ENCODE data around the gene ZBTB8OS.

The ZBTB8OS gene

DNA sequence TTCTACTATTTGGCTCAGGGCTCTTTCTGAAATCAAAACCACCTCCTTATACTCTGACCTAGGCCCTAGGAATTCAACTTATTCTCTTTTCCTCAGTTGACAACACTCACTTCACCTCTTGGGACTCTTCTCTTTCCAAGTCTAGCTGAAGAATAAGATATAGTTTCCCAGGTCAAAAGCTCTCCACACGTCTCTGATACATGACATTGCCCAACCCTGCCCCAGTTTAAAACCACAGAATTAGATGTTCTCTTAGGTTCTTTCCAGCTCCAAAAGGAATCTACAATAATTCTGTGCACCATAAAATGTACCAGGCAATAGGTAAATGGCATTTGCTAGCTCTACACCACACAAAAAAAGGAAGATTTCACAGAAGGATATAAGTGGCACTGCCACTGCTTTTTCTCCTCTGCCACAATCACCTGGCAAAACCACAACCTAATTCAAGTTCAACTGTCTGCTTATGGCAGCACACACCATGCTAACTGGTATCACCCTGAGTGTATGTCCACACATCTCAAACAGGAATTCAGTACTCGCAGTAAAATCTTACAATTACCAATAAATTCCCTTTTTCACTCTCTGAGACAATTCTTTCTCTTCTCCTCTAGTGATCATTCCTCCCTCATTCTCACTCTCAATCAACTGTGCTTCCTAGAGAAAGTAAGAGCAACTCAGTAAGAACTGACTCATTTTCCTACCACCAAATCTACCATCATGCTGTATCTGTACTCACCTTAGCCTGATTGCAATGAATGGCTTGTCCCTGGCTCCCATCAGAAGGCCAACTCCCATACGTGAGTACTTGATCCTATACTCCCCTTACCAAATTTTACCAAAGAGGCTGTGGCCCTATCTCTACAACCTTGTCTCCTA lies 27.3 kb downstream of the ZBTB8OS start:
- WGBS, 2 donors (ENCODE audit: extremely low coverage in 2 of 2, insufficient read length in 2 of 2, insufficient replicate concordance in 1 of 2): no CpG with 5 or more reads among the region's 3 CpGs
- Histone ChIP-seq H3K18ac (ENCODE audit: low read length) (no peak overlapping the region), H3K4me1 (ENCODE audit: control insufficient read depth in 2 of 2, insufficient read depth in 1 of 2, low read depth in 1 of 2, low read length in 2 of 2) (no peaks in the 10 kb centered on the region), H2AK5ac (ENCODE audit: low read depth, low read length) (no peak overlapping the region), H2BK15ac (ENCODE audit: low read length) (no peak overlapping the region), H3K79me1 (ENCODE audit: low read depth, low read length) (no peaks in the 10 kb centered on the region), H2BK120ac (ENCODE audit: low read depth, low read length) (no peak overlapping the region), H4K8ac (ENCODE audit: low read depth, low read length) (no peak overlapping the region), H2AFZ (ENCODE audit: low read length) (no peak overlapping the region), H3K4ac (ENCODE audit: low read length) (no peak overlapping the region), H3K27ac (replicated peaks; ENCODE audit: low read length) (no peak overlapping the region), H3K23ac (ENCODE audit: low read depth, low read length, poor library complexity) (no peak overlapping the region), H3K4me3 (ENCODE audit: low read length in 2 of 2) (no peak overlapping the region), H3K36me3 (replicated peaks in 1 of 2; ENCODE audit: control insufficient read depth in 2 of 2, insufficient read depth in 2 of 2, low read length in 2 of 2) (peaks cover 4 to 70% of the 10 kb centered on the region in 2 donors), H3K27me3 (ENCODE audit: control insufficient read depth in 3 of 3, insufficient read depth in 3 of 3, low read depth in 1 of 3, low read length in 3 of 3) (no peaks in the 10 kb centered on the region), H3K14ac (ENCODE audit: low read length) (no peak overlapping the region), H3K9me3 (replicated peaks in 1 of 2; ENCODE audit: control insufficient read depth in 2 of 2, insufficient read depth in 1 of 2, low read depth in 1 of 2, low read length in 2 of 2) (peaks cover 0 to 14% of the 10 kb centered on the region in 2 donors), H2BK12ac (ENCODE audit: low read length) (no peak overlapping the region), H4K91ac (ENCODE audit: low read depth, low read length, poor library complexity) (no peak overlapping the region), H2BK5ac (ENCODE audit: low read length) (no peak overlapping the region), H3K4me2 (ENCODE audit: insufficient read depth, low read length, poor library complexity, severe bottlenecking) (no peak overlapping the region), H3K9ac (ENCODE audit: low read depth, low read length, poor library complexity) (no peak overlapping the region)
- DNase-seq (ENCODE audit: low spot score): no peak

DNA sequence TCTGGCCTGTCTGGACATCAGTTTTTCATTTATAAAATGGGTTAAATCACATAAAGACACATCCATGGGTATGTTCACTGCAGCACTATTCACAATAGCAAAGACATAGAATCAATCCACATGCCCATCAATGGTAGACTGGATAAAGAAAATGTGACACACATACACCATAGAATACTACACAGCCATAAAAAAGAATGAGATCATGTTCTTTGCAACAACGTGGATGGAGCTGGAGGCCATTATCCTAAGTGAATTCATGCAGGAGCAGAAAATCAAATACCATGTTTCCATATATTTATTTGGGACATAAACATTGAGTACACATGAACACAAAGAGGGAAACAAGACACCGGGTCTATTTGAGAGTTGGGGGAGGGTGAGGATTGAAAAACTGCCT lies 28.1 kb downstream of the ZBTB8OS start:
- Histone ChIP-seq H2BK5ac (ENCODE audit: low read length) (no peak overlapping the region), H4K8ac (ENCODE audit: low read depth, low read length) (no peak overlapping the region), H3K9me3 (replicated peaks in 1 of 2; ENCODE audit: control insufficient read depth in 2 of 2, insufficient read depth in 1 of 2, low read depth in 1 of 2, low read length in 2 of 2) (peaks cover 2 to 14% of the 10 kb centered on the region in 2 donors), H2BK12ac (ENCODE audit: low read length) (no peak overlapping the region), H3K18ac (ENCODE audit: low read length) (no peak overlapping the region), H3K23ac (ENCODE audit: low read depth, low read length, poor library complexity) (no peak overlapping the region), H3K4ac (ENCODE audit: low read length) (no peak overlapping the region), H3K27me3 (ENCODE audit: control insufficient read depth in 3 of 3, insufficient read depth in 3 of 3, low read depth in 1 of 3, low read length in 3 of 3) (no peaks in the 10 kb centered on the region), H3K36me3 (replicated peaks in 1 of 2; ENCODE audit: control insufficient read depth in 2 of 2, insufficient read depth in 2 of 2, low read length in 2 of 2) (peaks cover 4 to 66% of the 10 kb centered on the region in 2 donors), H2AK5ac (ENCODE audit: low read depth, low read length) (no peak overlapping the region), H3K14ac (ENCODE audit: low read length) (no peak overlapping the region), H4K91ac (ENCODE audit: low read depth, low read length, poor library complexity) (no peak overlapping the region), H2BK120ac (ENCODE audit: low read depth, low read length) (no peak overlapping the region), H3K27ac (replicated peaks; ENCODE audit: low read length) (no peak overlapping the region), H3K4me1 (ENCODE audit: control insufficient read depth in 2 of 2, insufficient read depth in 1 of 2, low read depth in 1 of 2, low read length in 2 of 2) (no peaks in the 10 kb centered on the region), H3K9ac (ENCODE audit: low read depth, low read length, poor library complexity) (no peak overlapping the region), H3K4me2 (ENCODE audit: insufficient read depth, low read length, poor library complexity, severe bottlenecking) (no peak overlapping the region), H2AFZ (ENCODE audit: low read length) (no peak overlapping the region), H2BK15ac (ENCODE audit: low read length) (no peak overlapping the region), H3K4me3 (ENCODE audit: low read length in 2 of 2) (no peak overlapping the region), H3K79me1 (ENCODE audit: low read depth, low read length) (no peaks in the 10 kb centered on the region)
- no CpG with 5 or more reads among the region's 2 CpGs for WGBS, 2 donors (ENCODE audit: extremely low coverage in 2 of 2, insufficient read length in 2 of 2, insufficient replicate concordance in 1 of 2)
- DNase-seq (ENCODE audit: low spot score): no peak

DNA sequence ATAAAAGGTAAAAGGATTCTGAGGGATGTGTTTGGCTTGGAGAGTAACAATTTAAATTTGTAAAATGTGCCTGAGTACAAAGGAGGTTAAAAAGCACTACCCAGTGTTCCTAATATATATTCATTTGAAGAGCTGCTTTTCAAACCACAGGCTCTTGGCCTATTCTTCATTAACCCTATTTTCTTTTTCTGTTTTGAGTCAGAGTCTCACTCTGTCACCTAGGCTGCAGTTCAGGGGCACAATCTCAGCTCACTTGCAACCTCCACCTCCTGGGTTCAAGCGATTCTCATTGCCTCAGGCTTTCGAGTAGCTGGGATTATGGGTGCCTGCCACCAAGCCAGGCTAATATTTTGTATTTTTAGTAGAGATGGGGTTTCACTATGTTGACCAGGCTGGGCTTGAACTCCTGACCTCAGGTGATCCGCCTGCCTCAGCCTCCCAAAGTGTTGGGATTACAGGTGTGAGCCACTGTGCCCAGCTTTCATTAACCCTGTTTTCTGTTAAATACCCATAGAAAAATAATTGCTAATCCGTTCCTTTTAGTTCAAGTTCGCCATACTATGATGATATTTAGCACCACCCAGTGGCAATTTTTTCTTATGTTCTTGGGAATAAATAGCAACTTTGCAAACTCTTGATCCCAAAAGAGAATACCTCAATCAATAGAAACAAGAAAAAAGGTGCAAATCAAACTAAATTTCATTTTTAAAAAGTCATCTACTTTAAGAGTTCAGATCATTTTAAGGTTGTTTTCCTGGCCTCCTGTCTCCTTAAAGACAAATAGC lies 30.5 kb downstream of the ZBTB8OS start:
- Histone ChIP-seq H3K79me1 (ENCODE audit: low read depth, low read length) (no peaks in the 10 kb centered on the region), H2AFZ (ENCODE audit: low read length) (no peak overlapping the region), H2BK15ac (ENCODE audit: low read length) (no peak overlapping the region), H3K23ac (ENCODE audit: low read depth, low read length, poor library complexity) (no peak overlapping the region), H3K27me3 (ENCODE audit: control insufficient read depth in 3 of 3, insufficient read depth in 3 of 3, low read depth in 1 of 3, low read length in 3 of 3) (no peaks in the 10 kb centered on the region), H3K18ac (ENCODE audit: low read length) (no peak overlapping the region), H3K4ac (ENCODE audit: low read length) (no peak overlapping the region), H3K9ac (ENCODE audit: low read depth, low read length, poor library complexity) (no peak overlapping the region), H4K91ac (ENCODE audit: low read depth, low read length, poor library complexity) (no peak overlapping the region), H3K4me1 (ENCODE audit: control insufficient read depth in 2 of 2, insufficient read depth in 1 of 2, low read depth in 1 of 2, low read length in 2 of 2) (no peaks in the 10 kb centered on the region), H2AK5ac (ENCODE audit: low read depth, low read length) (no peak overlapping the region), H3K4me2 (ENCODE audit: insufficient read depth, low read length, poor library complexity, severe bottlenecking) (no peak overlapping the region), H2BK12ac (ENCODE audit: low read length) (no peak overlapping the region), H3K27ac (replicated peaks; ENCODE audit: low read length) (no peak overlapping the region), H2BK5ac (ENCODE audit: low read length) (no peak overlapping the region), H3K36me3 (replicated peaks in 1 of 2; ENCODE audit: control insufficient read depth in 2 of 2, insufficient read depth in 2 of 2, low read length in 2 of 2) (peaks cover 4 to 52% of the 10 kb centered on the region in 2 donors), H3K14ac (ENCODE audit: low read length) (no peak overlapping the region), H3K9me3 (replicated peaks in 1 of 2; ENCODE audit: control insufficient read depth in 2 of 2, insufficient read depth in 1 of 2, low read depth in 1 of 2, low read length in 2 of 2) (peaks cover 2 to 14% of the 10 kb centered on the region in 2 donors), H4K8ac (ENCODE audit: low read depth, low read length) (no peak overlapping the region), H3K4me3 (ENCODE audit: low read length in 2 of 2) (no peak overlapping the region), H2BK120ac (ENCODE audit: low read depth, low read length) (no peak overlapping the region)
- no peak for DNase-seq (ENCODE audit: low spot score)
- whole genome bisulfite sequencing, 2 donors (ENCODE audit: extremely low coverage in 2 of 2, insufficient read length in 2 of 2, insufficient replicate concordance in 1 of 2): no CpG with 5 or more reads among the region's 5 CpGs

DNA sequence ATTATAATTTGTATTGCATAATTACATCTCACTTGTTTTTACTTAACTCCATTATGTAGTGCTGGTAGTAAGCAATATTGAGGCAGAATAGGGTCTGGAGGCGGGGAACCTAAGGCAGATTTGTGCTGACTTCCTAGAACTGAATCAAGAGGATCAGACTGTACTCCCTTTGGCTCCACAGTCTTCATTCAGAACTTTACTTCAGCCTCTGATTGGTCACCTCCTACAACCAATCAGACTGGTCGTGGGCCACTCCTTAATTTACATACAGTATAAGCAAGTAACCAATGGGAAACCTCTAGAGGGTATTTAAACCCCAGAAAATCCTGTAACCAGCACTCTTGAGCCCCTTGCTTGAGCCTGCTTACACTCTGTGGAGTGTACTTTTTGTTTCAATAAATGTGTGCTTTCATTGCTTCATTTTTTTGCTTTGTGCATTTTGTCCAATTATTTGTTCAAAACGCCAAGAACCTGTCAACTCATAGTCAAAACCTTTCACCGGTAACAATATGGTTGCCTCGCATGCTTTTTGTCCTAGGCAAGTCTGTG lies 31.6 kb downstream of the ZBTB8OS start:
- H3K18ac ChIP-seq (ENCODE audit: low read length): no peak overlapping the region
- no peak overlapping the region for H2BK5ac ChIP-seq (ENCODE audit: low read length)
- H4K91ac ChIP-seq (ENCODE audit: low read depth, low read length, poor library complexity): no peak overlapping the region
- WGBS, 2 donors (ENCODE audit: extremely low coverage in 2 of 2, insufficient read length in 2 of 2, insufficient replicate concordance in 1 of 2): no CpG with 5 or more reads among the region's 5 CpGs
- DNase-seq (ENCODE audit: low spot score): no peak
- H3K9me3 ChIP-seq (replicated peaks in 1 of 2; ENCODE audit: control insufficient read depth in 2 of 2, insufficient read depth in 1 of 2, low read depth in 1 of 2, low read length in 2 of 2): peaks cover 2 to 14% of the 10 kb centered on the region in 2 donors
- H2AFZ ChIP-seq (ENCODE audit: low read length): no peak overlapping the region
- no peak overlapping the region for H2BK15ac ChIP-seq (ENCODE audit: low read length)
- no peaks in the 10 kb centered on the region for H3K4me1 ChIP-seq (ENCODE audit: control insufficient read depth in 2 of 2, insufficient read depth in 1 of 2, low read depth in 1 of 2, low read length in 2 of 2)
- H3K9ac ChIP-seq (ENCODE audit: low read depth, low read length, poor library complexity): no peak overlapping the region
- H3K36me3 ChIP-seq (replicated peaks in 1 of 2; ENCODE audit: control insufficient read depth in 2 of 2, insufficient read depth in 2 of 2, low read length in 2 of 2): peaks cover 4 to 49% of the 10 kb centered on the region in 2 donors
- H3K79me1 ChIP-seq (ENCODE audit: low read depth, low read length): no peaks in the 10 kb centered on the region
- H2BK12ac ChIP-seq (ENCODE audit: low read length): no peak overlapping the region
- H3K14ac ChIP-seq (ENCODE audit: low read length): no peak overlapping the region
- no peak overlapping the region for H3K4me2 ChIP-seq (ENCODE audit: insufficient read depth, low read length, poor library complexity, severe bottlenecking)
- no peak overlapping the region for H3K23ac ChIP-seq (ENCODE audit: low read depth, low read length, poor library complexity)
- no peak overlapping the region for H2AK5ac ChIP-seq (ENCODE audit: low read depth, low read length)
- no peak overlapping the region for H2BK120ac ChIP-seq (ENCODE audit: low read depth, low read length)
- H4K8ac ChIP-seq (ENCODE audit: low read depth, low read length): no peak overlapping the region
- H3K4ac ChIP-seq (ENCODE audit: low read length): no peak overlapping the region
- H3K4me3 ChIP-seq (ENCODE audit: low read length in 2 of 2): no peak overlapping the region
- no peak overlapping the region for H3K27ac ChIP-seq (replicated peaks; ENCODE audit: low read length)
- no peaks in the 10 kb centered on the region for H3K27me3 ChIP-seq (ENCODE audit: control insufficient read depth in 3 of 3, insufficient read depth in 3 of 3, low read depth in 1 of 3, low read length in 3 of 3)
